SU-DHL-6 (cell line): ENCODE data around the gene ATP5PD.

Source experiments
- H2AFZ ChIP-seq: fragments of 200-600 bp; sonication (generic); 2 replicates; pipeline ENCODE4 v1.6.1; 2014; ENCODE audit warnings: low read depth, mild to moderate bottlenecking, moderate library complexity, mixed read lengths, antibody characterized with exemption, low read length; ENCODE audit not compliant: severe bottlenecking
- H3F3A ChIP-seq: fragments of 200-600 bp; shearing (Covaris generic); 2 replicates; pipeline ENCODE4 v1.6.0; 2016; ENCODE audit warnings: antibody characterized with exemption, mild to moderate bottlenecking; ENCODE audit not compliant: insufficient read depth
- H3K27ac ChIP-seq: fragments of 200-600 bp; sonication (generic); 2 replicates; pipeline ENCODE4 v1.5.1; 2016; ENCODE audit warnings: low read depth, mild to moderate bottlenecking, low read length, moderate library complexity, mixed read lengths
- H3K27me3 ChIP-seq: fragments of 200-600 bp; sonication (generic), shearing (Covaris generic); 2 replicates; pipeline ENCODE4 v1.6.0; 2014; ENCODE audit warnings: mild to moderate bottlenecking, low read length
- H3K36me3 ChIP-seq: fragments of 200-600 bp; sonication (generic); 2 replicates; pipeline ENCODE4 v1.6.1; 2014; ENCODE audit warnings: mild to moderate bottlenecking, low read length, mixed read lengths
- H3K4me2 ChIP-seq: fragments of 300-600, 200-600 bp; shearing (Covaris generic), sonication (generic); 2 replicates; pipeline ENCODE4 v1.6.0; 2014; ENCODE audit warnings: low read length, low read depth, mild to moderate bottlenecking; ENCODE audit not compliant: poor library complexity, severe bottlenecking
- H3K4me3 ChIP-seq: fragments of 200-600 bp; sonication (generic); 2 replicates; pipeline ENCODE4 v1.5.1; 2014; ENCODE audit warnings: antibody characterized with exemption, low read length, mild to moderate bottlenecking, mixed read lengths; ENCODE audit not compliant: insufficient read depth, poor library complexity, severe bottlenecking
- H3K79me2 ChIP-seq: fragments of 200-600 bp; sonication (generic); 2 replicates; pipeline ENCODE4 v1.6.1; 2014; ENCODE audit warnings: mild to moderate bottlenecking, low read length, moderate library complexity; ENCODE audit not compliant: insufficient read depth
- H3K9ac ChIP-seq: fragments of 200-600 bp; sonication (generic); 2 replicates; pipeline ENCODE4 v1.7.0; 2014; ENCODE audit warnings: mild to moderate bottlenecking, low read length
- H3K9me2 ChIP-seq: fragments of 200-600 bp; sonication (generic); replicated peaks from 2 replicates; pipeline ENCODE4 v1.6.1; 2014; ENCODE audit warnings: low read length; ENCODE audit not compliant: insufficient read depth
- H3K9me3 ChIP-seq: fragments of 200-600 bp; sonication (generic); 2 replicates; pipeline ENCODE4 v1.6.1; 2014; ENCODE audit warnings: low read length, mixed read lengths; ENCODE audit not compliant: insufficient read depth
- H4K20me1 ChIP-seq: fragments of 200-600 bp; sonication (generic); 2 replicates; pipeline ENCODE4 v1.6.1; 2014; ENCODE audit warnings: low read depth, mild to moderate bottlenecking, antibody characterized with exemption, low read length, moderate library complexity, mixed read lengths
- CTCF ChIP-seq: fragments of 200-600 bp; sonication (generic); IDR thresholded peaks from one replicate; pipeline ENCODE4 v1.5.1; 2017; ENCODE audit warnings: antibody characterized with exemption, mild to moderate bottlenecking, low read length, moderate library complexity; ENCODE audit not compliant: insufficient read depth, poor library complexity, severe bottlenecking
- EZH2phosphoT487 ChIP-seq: fragments of 200-600 bp; sonication (generic), shearing (Covaris generic); conservative IDR thresholded peaks from 2 replicates; pipeline ENCODE4 v1.6.1; 2018; ENCODE audit warnings: mild to moderate bottlenecking, antibody characterized with exemption, low read length, moderate library complexity, mixed read lengths

Gene ATP5PD

DNA sequence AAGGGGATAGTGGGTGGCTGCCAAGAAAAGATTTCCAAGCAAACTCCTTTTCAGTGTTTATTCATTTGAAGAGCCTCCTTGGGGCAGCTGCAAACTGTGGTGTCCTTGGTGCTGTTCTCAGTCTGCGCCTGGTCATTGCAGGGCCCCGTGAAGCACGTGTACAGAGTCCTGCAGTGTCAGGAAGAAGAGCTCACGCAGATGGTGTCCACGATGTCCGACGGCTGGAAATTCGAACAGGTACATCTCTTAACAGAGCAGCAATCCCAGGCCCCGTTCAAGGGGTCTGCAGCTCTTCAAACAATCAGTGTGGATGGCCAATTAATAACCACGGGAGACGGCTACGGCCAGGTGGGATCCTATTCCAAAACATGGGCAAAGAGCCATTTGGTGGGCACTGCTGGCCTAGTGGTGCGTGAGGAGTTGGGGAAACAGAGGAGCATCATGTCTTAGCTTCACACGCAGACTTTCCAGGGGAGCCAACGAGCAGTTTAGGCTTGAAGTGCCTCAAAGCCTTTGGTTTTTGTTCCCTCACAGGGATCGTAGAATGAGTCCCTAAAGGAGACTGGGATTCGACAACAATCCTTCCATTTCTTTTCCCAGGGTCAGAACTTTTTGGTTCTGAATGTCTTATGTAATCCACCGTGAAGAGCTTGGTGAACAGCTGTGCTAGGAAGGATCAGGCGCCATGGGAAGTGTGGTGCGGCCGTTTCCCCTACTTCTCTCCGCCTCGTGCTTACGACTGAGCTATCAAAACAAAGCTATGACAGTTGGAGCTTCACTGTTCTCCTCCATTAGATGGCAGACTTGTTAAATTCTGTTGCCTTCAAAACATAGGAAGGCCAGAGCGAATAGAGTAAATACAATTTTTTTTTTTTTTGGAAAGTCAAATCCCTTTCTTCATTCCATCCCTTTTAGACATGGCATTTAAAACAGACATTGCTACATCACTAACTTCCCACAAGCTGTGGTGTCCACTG, 12.9 kb upstream of the ATP5PD start:
- Histone ChIP-seq H3F3A (no peaks in the 10 kb centered on the region), H3K27me3 (no peaks in the 10 kb centered on the region), H3K36me3 (0 out of 2 replicates have a peak, but pooled peaks cover 2% of the 10 kb centered on the region), H3K9me3 (no peaks in the 10 kb centered on the region), H3K4me2 (no peak overlapping the region), H3K9ac (no peak overlapping the region), H2AFZ (no peak overlapping the region), H3K9me2 (no peaks in the 10 kb centered on the region), H3K79me2 (no peaks in the 10 kb centered on the region), H3K27ac (no peak overlapping the region), H4K20me1 (no peaks in the 10 kb centered on the region), H3K4me3 (no peak overlapping the region)
- TF ChIP-seq EZH2phosphoT487 (no peak), CTCF (no peak)

DNA sequence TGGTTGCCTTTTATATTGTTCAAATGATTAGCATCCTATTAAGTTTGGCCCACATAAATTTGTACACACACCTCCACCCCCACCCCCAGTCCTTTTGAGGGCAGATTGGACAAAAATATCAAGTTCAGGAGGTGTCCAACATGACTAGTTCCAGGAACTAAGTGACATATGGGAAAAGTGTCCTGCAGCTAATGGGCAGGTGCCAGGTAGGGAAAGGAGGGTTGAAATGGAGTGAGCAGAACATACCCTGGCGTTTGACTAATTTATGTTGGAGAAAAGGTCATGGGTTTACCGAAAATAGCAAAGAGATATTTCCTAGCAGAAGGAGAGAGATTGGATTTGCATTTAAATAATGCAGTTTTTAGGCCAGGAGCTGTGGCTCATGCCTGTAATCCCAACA, 5.2 kb upstream of the ATP5PD start:
- 0 out of 2 replicates have a peak, but pooled peaks cover 4% of the 10 kb centered on the region for H3F3A ChIP-seq
- no peaks in the 10 kb centered on the region; the same call in 1 of the 2 replicates for H3K79me2 ChIP-seq
- no peak overlapping the region for H3K4me3 ChIP-seq
- H3K9me3 ChIP-seq = no peaks in the 10 kb centered on the region
- 0 out of 2 replicates have a peak, but pooled peaks cover 4% of the 10 kb centered on the region for H3K36me3 ChIP-seq
- no peak overlapping the region for H3K4me2 ChIP-seq
- no peaks in the 10 kb centered on the region for H3K27me3 ChIP-seq
- H3K27ac ChIP-seq = no peak overlapping the region
- no peak overlapping the region for H3K9ac ChIP-seq
- no peaks in the 10 kb centered on the region for H3K9me2 ChIP-seq
- TF ChIP-seq EZH2phosphoT487 (no peak), CTCF (no peak)
- H2AFZ ChIP-seq = no peak overlapping the region
- no peaks in the 10 kb centered on the region for H4K20me1 ChIP-seq

- Histone ChIP-seq H3K27me3 (no peaks in the 10 kb centered on the region), H3K27ac (no peak overlapping the region), H3K9ac (no peak overlapping the region), H3K9me3 (no peaks in the 10 kb centered on the region), H3K9me2 (no peaks in the 10 kb centered on the region), H4K20me1 (no peaks in the 10 kb centered on the region), H2AFZ (no peak overlapping the region), H3K79me2 (peaks cover 9% of the 10 kb centered on the region), H3F3A (0 out of 2 replicates have a peak, but pooled peaks cover 4% of the 10 kb centered on the region), H3K36me3 (0 out of 2 replicates have a peak, but pooled peaks cover 4% of the 10 kb centered on the region), H3K4me3 (no peak overlapping the region), H3K4me2 (no peak overlapping the region)
- no peak for TF ChIP-seq CTCF
- TF ChIP-seq EZH2phosphoT487 = no peak
Observed at GRCh38 chr17:75049706-75050105, 2.9 kb upstream of the ATP5PD start.
